Esophagus muscularis mucosa (tissue), 4 donors: Measurements from ENCODE around the gene ZNF497.
"Not testable (repeated sequence)": the region's sequence is repeated elsewhere in the genome, so short reads cannot be mapped to it uniquely, and the experiment has no call there.

Source experiments
- EP300 ChIP-seq: sonication (generic); formaldehyde crosslinking; IDR thresholded peaks from one replicate; pipeline ENCODE4 v1.6.1; 2017; ENCODE audit warnings: antibody characterized with exemption
- POLR2A ChIP-seq: fragments of 450-650 bp; IDR thresholded peaks from one replicate; pipeline ENCODE4 v1.6.1; 2017; ENCODE audit warnings: antibody characterized with exemption, moderate library complexity, mild to moderate bottlenecking, low read depth
- POLR2AphosphoS5 ChIP-seq, 2 donors: sonication (generic); formaldehyde crosslinking; IDR thresholded peaks; one replicate each; pipeline ENCODE4 v1.6.1; 2017; ENCODE audit warnings: antibody characterized with exemption in 2 of 2
- TF ChIP-seq, protein P1 (sequence below), 3 experiments: fragments of 200-600 bp in 2 of 3; fragments of 450-650 bp in 1 of 3; sonication (generic) in 2 of 3; IDR thresholded peaks; one replicate each; pipeline ENCODE4 v1.5.1; 2017 to 2019; ENCODE audit warnings: antibody characterized with exemption in 3 of 3, mild to moderate bottlenecking in 2 of 3, moderate library complexity in 1 of 3

- TF ChIP-seq, protein P1, sequence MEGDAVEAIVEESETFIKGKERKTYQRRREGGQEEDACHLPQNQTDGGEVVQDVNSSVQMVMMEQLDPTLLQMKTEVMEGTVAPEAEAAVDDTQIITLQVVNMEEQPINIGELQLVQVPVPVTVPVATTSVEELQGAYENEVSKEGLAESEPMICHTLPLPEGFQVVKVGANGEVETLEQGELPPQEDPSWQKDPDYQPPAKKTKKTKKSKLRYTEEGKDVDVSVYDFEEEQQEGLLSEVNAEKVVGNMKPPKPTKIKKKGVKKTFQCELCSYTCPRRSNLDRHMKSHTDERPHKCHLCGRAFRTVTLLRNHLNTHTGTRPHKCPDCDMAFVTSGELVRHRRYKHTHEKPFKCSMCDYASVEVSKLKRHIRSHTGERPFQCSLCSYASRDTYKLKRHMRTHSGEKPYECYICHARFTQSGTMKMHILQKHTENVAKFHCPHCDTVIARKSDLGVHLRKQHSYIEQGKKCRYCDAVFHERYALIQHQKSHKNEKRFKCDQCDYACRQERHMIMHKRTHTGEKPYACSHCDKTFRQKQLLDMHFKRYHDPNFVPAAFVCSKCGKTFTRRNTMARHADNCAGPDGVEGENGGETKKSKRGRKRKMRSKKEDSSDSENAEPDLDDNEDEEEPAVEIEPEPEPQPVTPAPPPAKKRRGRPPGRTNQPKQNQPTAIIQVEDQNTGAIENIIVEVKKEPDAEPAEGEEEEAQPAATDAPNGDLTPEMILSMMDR (IDR thresholded peaks at IDR 0.05) = peak; percentile 38 to 60 (median 58)
- peak in 1 of 2 donors; percentile 21 for TF ChIP-seq POLR2AphosphoS5 (IDR thresholded peaks at IDR 0.05)
- not testable (repeated sequence) for TF ChIP-seq EP300, POLR2A
Measured at GRCh38 chr19:58310685-58311084, 51.9 kb downstream of the ZNF497 start.
